Vagina (tissue), 2 donors: Measurements from ENCODE around the gene VPS36. TPM values are rescaled to one million over a fixed set of nuclear protein-coding genes. Genes with fewer than 3 reads are reported as not detected.

Source experiments
- DNase-seq, 2 donors: peaks; one replicate each; pipeline ENCODE4 v3.0.0-alpha.2; 2017; ENCODE audit errors: extremely low spot score in 2 of 2
- H3K27ac ChIP-seq: fragments of 200-600 bp; sonication (generic); one replicate; pipeline ENCODE4 v1.5.1; 2019
- H3K27me3 ChIP-seq: fragments of 200-600 bp; sonication (generic); one replicate; pipeline ENCODE4 v1.5.1; 2019
- H3K36me3 ChIP-seq, 2 donors: fragments of 200-600 bp; sonication (generic); one replicate each; pipeline ENCODE4 v1.5.1; 2017 to 2019
- H3K4me1 ChIP-seq: fragments of 200-600 bp; sonication (generic); one replicate; pipeline ENCODE4 v1.5.1; 2019
- H3K4me3 ChIP-seq, 2 donors: fragments of 200-600 bp; sonication (generic); 1 replicate in 1 of 2; 2 replicates in 1 of 2; pipeline ENCODE4 v1.5.1; 2016 to 2019
- H3K9me3 ChIP-seq: fragments of 200-600 bp; sonication (generic); one replicate; pipeline ENCODE4 v1.5.1; 2019
- POLR2A ChIP-seq, 2 donors: fragments of 450-650 bp; IDR thresholded peaks; one replicate each; pipeline ENCODE4 v1.6.1; 2017; ENCODE audit warnings: antibody characterized with exemption in 2 of 2, mild to moderate bottlenecking in 2 of 2, moderate library complexity in 2 of 2
- POLR2AphosphoS5 ChIP-seq, 2 donors: sonication (generic); formaldehyde crosslinking; IDR thresholded peaks; one replicate each; pipeline ENCODE4 v1.9.0; 2017; ENCODE audit warnings: antibody characterized with exemption in 2 of 2, mild to moderate bottlenecking in 2 of 2, low read depth in 1 of 2; ENCODE audit not compliant: insufficient read depth in 1 of 2
- intact Hi-C: fragments of 100-400 bp; cut with DNase I; formaldehyde crosslinking; loops from one replicate; pipeline ENCODE4 v1.15.1; 2023
- total RNA-seq: library from RNA; depleted of rRNA; stranded (reverse); fragments of >200 nt; gene quantifications from one replicate; pipeline ENCODE4 v1.2.3, GENCODE V29; 2016
- TF ChIP-seq, protein P1 (sequence below), 3 experiments: fragments of 450-650 bp in 2 of 3; fragments of 200-600 bp in 1 of 3; sonication (generic) in 1 of 3; IDR thresholded peaks; one replicate each; pipeline ENCODE4 v1.5.1; 2017 to 2019; ENCODE audit warnings: antibody characterized with exemption in 3 of 3, mild to moderate bottlenecking in 2 of 3, moderate library complexity in 2 of 3

The VPS36 gene
- total RNA-seq, 1 donor from 2014 or later, result 57.2 TPM

DNA sequence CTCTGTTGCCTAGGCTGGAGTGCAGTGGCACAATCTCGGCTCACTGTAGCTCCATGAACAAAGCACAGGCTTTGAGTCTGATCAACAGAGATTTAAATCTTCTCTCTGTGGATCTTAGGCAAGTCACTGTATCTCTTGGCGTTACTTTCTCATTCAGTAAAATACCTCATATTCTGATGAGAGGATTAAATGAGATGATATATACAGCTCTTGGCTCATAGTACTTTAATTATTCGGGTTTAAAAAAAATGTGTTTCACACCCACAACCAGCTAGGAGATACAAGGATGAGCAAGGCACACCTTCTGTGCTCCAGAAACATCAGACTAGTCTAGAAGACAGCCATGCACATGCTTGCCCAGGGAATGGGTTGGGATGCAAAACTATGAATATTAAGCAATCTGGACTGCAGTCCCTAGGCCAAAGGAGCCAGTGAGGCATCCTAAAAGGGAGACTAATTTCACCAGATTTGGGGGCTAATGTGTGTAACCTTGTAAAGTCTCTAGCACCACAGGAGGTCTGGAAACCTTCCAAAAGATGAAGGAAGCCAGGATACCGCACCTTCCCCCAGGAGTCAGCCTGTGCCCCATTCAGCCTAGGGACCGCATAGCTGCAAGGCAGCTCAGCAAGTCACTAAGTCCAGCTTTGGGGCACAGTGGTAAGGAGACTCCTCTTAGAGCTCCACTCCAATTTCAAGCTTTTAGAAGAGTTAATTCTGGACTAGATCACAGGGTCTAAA lies 2.5 kb downstream of the VPS36 start:
- TF ChIP-seq, protein P1, sequence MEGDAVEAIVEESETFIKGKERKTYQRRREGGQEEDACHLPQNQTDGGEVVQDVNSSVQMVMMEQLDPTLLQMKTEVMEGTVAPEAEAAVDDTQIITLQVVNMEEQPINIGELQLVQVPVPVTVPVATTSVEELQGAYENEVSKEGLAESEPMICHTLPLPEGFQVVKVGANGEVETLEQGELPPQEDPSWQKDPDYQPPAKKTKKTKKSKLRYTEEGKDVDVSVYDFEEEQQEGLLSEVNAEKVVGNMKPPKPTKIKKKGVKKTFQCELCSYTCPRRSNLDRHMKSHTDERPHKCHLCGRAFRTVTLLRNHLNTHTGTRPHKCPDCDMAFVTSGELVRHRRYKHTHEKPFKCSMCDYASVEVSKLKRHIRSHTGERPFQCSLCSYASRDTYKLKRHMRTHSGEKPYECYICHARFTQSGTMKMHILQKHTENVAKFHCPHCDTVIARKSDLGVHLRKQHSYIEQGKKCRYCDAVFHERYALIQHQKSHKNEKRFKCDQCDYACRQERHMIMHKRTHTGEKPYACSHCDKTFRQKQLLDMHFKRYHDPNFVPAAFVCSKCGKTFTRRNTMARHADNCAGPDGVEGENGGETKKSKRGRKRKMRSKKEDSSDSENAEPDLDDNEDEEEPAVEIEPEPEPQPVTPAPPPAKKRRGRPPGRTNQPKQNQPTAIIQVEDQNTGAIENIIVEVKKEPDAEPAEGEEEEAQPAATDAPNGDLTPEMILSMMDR (IDR thresholded peaks at IDR 0.05), result no peak
- no peak for TF ChIP-seq POLR2A (IDR thresholded peaks at IDR 0.05)
- no peak for TF ChIP-seq POLR2AphosphoS5 (IDR thresholded peaks at IDR 0.05; ENCODE audit: insufficient read depth in 1 of 2, low read depth in 1 of 2)
- H3K36me3 ChIP-seq, result peaks cover 0 to 4% of the 10 kb centered on the region in 2 donors
- intact Hi-C loops, result no loop called here
- peaks cover 41% of the 10 kb centered on the region for H3K4me1 ChIP-seq
- peak overlapping the region; percentile 97 for H3K27ac ChIP-seq
- DNase-seq, result no peak
- no peak overlapping the region for H3K4me3 ChIP-seq
- H3K9me3 ChIP-seq, result no peaks in the 10 kb centered on the region
- H3K27me3 ChIP-seq, result no peaks in the 10 kb centered on the region

DNA sequence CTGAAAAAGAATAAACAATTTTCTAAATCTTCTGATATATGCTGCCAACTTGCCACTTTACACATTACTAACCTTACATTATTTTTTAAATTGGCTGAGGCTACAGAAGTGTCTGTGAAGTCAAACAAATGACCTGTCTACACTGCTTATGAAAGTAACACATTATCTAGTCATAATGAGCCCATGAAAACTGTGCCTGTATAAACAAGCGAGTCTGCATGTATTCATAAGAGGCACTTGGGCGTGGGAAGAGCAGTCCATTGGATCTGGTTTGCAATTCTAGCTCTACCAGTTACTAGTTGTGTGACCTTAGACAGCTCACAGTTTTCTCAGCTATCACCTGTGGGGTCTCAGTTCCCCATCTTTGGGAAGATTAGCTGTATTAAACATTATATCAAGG lies 3.1 kb downstream of the VPS36 start:
- Histone ChIP-seq H3K4me3 (no peak overlapping the region), H3K27ac (peak overlapping the region; percentile 97), H3K4me1 (peaks cover 44% of the 10 kb centered on the region), H3K27me3 (no peaks in the 10 kb centered on the region), H3K9me3 (no peaks in the 10 kb centered on the region), H3K36me3 (peaks cover 0 to 4% of the 10 kb centered on the region in 2 donors)
- DNase-seq, result no peak
- intact Hi-C loops, result no loop called here
- TF ChIP-seq, protein P1 (IDR thresholded peaks at IDR 0.05), result no peak
- TF ChIP-seq POLR2AphosphoS5 (IDR thresholded peaks at IDR 0.05; ENCODE audit: insufficient read depth in 1 of 2, low read depth in 1 of 2) (no peak), POLR2A (IDR thresholded peaks at IDR 0.05) (no peak)

DNA sequence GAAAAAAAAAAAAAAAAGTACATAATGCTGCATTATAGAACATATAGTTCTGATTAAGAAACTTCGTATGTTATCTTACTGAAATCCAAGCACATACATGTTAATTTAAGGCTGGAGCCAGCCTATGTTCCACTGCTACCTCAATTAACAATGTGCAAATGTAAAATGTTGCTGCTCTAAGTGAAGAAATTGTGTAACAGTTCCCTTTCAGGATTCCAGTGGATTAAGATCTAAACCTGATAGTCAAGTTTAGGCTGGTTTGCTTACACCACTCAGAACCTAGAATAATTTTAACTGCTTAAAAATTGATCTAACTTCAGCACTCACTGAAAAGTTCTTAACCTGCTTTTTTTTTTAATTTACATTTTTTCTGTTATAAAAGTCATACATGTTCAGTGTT lies 4.2 kb downstream of the VPS36 start:
- TF ChIP-seq, protein P1 (IDR thresholded peaks at IDR 0.05), result no peak
- TF ChIP-seq POLR2AphosphoS5 (IDR thresholded peaks at IDR 0.05; ENCODE audit: insufficient read depth in 1 of 2, low read depth in 1 of 2), result peak in 1 of 2 donors; percentile 86
- Histone ChIP-seq H3K27me3 (no peaks in the 10 kb centered on the region), H3K36me3 (peaks cover 0 to 4% of the 10 kb centered on the region in 2 donors), H3K27ac (no peak overlapping the region), H3K4me3 (no peak overlapping the region), H3K9me3 (no peaks in the 10 kb centered on the region), H3K4me1 (peaks cover 44% of the 10 kb centered on the region)
- intact Hi-C loops, result no loop called here
- no peak for DNase-seq

DNA sequence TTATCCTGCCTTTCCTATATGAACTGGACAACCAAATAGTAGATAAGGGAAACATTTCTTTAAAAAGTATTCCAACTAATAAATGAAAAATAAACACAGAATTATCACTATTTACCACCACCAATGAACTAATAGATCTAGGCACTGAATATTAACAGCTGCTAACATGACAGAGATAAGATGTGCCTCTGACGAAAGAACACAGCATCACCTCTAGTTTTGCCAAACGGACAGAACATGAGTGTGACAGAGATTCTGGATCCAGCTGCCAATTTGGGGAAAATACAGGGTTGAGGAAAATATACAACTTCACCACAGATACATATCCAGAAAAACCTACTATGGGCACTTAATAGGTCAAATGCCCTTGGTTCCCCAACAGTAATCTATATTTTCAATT lies 18.0 kb downstream of the VPS36 start:
- Histone ChIP-seq H3K9me3 (no peaks in the 10 kb centered on the region), H3K4me3 (no peak overlapping the region), H3K27me3 (no peaks in the 10 kb centered on the region), H3K27ac (no peak overlapping the region), H3K36me3 (peaks cover 0 to 54% of the 10 kb centered on the region in 2 donors), H3K4me1 (no peaks in the 10 kb centered on the region)
- TF ChIP-seq POLR2AphosphoS5 (IDR thresholded peaks at IDR 0.05; ENCODE audit: insufficient read depth in 1 of 2, low read depth in 1 of 2), result no peak
- TF ChIP-seq POLR2A (IDR thresholded peaks at IDR 0.05), result no peak
- TF ChIP-seq, protein P1 (IDR thresholded peaks at IDR 0.05), result no peak
- DNase-seq, result no peak
- intact Hi-C loops, result no loop called here

DNA sequence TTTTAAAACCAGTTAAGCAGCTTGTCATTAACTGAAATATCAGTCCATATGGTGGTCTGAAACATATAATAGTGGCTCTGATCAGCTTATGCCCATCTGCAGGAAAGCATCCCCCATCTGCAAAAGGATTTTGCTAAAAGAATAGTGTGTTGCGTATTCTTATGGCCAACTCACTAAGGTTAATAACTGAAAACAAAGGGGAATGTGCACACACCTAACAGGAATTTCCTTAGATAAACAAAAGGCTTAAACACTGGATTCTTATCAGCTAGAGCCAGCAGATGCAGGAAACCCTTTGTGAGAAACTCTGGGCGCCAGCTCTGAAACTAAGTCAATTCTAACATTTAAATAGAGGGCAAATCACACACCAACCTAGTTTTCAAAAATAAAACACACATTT lies 22.1 kb downstream of the VPS36 start:
- H3K4me1 ChIP-seq, result no peaks in the 10 kb centered on the region
- intact Hi-C loops, result no loop called here
- H3K4me3 ChIP-seq, result no peak overlapping the region
- H3K36me3 ChIP-seq, result peaks cover 0 to 61% of the 10 kb centered on the region in 2 donors
- no peaks in the 10 kb centered on the region for H3K27me3 ChIP-seq
- DNase-seq, result no peak
- H3K9me3 ChIP-seq, result no peaks in the 10 kb centered on the region
- TF ChIP-seq, protein P1 (IDR thresholded peaks at IDR 0.05), result no peak
- TF ChIP-seq POLR2A (IDR thresholded peaks at IDR 0.05) (no peak), POLR2AphosphoS5 (IDR thresholded peaks at IDR 0.05; ENCODE audit: insufficient read depth in 1 of 2, low read depth in 1 of 2) (peak in 1 of 2 donors; percentile 75)
- H3K27ac ChIP-seq, result no peak overlapping the region
